ENCODE measurements around the gene TBC1D26.
"Not testable (repeated sequence)": the region's sequence is repeated elsewhere in the genome, so short reads cannot be mapped to it uniquely, and the experiment has no call there.

The TBC1D26 gene

DNA sequence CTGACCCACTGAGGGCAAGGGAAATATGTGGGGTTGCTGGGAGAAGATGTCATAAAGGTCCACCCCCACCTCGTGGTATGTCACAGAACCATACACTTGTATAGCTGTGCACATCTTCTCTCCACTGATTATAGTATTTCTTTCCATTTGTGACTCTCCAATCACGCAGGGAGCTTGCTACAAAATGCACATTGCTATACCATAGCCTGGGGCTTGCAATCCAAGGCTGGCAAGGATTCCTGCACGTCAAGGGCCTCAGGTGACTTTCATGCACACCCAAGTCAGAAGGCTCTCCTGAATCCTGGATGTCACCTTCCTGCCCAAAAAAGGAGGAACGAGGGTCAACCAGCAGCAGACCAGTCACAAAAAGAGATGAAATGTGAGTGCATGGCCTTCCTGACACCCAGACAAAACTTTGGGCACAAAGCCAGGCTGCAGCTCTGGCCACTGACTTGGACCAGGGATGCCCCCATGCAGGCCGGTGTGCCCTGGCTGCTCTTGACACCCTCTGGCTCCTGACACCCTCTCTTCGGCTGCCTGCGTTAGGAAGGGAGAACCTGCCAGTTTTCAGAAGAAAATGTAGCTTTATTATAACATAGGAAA lies 12.1 kb downstream of the TBC1D26 start:
- DNase-seq (ENCODE audit: low spot score) = peak; percentile 42

DNA sequence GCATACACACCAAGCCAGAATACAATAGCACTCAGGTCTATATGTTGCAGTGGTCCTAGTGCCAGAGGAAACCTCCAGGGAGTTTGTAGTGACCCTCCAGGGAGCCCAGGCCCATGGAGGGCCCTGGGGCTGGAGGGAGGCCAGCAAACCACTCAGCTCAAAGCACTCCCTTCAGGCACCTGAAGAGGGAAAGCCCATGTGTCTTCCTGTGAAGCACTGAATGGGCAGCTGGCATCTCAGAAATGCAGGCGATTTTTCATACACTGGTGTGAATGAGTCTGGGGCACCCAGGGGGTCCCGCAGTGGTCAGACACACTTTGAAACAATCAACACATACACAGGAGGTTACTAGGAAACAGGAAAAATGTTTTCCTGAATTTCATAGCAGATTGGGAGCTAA lies 12.8 kb downstream of the TBC1D26 start:
- no peak for DNase-seq (ENCODE audit: low spot score)

DNA sequence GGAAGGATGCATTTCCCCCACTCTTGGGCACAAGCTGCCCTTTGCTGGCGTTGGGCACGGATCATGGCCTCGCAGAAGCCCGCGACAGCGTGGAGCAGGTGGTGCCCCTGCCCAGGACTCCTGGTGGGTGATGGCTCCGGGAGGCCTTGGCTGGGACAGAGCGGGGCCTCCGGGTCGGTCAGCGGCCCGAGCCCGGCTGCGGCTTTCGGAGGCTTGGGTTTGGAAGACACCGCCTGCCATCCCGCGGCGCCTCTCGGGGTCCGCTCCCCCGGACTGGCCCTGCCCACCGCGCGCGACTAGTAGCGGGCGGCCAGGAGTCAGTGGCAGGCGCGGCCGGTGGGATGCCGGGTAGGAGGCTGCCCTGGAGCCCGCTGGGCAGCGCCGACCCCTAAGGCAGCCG lies 17.3 kb downstream of the TBC1D26 start:
- peak; percentile 38 for DNase-seq (ENCODE audit: low spot score)

DNA sequence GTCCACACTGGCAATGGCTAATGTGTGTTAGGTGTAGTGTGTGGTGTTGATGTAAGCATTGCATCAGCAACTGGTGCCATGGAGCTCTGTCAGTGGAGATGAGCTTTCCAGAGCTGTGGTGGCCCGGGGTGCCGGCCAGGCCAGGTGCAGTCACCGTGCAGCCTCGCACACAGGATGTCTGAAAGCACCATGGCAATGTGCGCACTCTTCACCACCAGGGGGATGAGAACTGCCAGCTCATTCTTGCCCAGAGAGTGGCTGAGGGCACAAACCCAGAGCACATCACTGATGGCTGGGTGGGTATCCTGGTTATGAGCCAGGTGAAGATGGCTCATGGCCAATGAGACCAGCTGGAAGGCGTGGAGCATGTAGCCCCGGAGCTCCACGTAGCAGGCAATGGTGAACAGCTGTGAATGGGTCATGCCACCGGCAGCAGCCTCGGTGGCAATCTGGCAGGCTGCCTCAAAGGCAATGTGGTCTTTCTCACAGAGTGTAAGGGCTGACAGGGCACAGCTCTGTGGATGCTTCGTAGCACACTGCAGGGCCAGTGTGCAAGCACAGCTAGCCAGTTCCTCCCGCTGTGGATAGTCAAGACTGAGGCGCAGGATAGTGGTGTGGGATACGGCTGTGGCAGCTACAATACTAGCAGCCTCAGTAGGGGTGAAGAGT lies 36.9 kb downstream of the TBC1D26 start:
- not testable (repeated sequence) for DNase-seq (ENCODE audit: low spot score)

DNA sequence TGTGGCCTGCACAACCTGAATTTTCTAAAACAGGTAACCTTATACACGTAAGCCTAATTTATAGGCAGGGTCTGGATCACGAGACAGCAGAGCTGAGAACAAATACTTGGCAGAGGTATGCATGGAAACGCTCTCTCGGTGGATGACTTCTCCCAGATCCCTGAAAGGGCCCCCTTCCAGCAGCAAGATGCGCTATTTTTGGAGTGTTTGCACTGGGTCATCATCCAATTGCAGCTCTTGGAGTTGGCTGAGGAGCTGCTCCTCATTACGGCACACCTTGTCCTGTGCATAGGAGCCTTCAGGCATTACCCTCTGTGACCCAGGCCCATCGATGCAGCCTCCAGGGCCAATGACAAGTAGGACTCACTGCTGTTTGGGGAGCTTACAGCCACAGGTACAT lies 38.6 kb downstream of the TBC1D26 start:
- not testable (repeated sequence) for DNase-seq (ENCODE audit: low spot score)

DNA sequence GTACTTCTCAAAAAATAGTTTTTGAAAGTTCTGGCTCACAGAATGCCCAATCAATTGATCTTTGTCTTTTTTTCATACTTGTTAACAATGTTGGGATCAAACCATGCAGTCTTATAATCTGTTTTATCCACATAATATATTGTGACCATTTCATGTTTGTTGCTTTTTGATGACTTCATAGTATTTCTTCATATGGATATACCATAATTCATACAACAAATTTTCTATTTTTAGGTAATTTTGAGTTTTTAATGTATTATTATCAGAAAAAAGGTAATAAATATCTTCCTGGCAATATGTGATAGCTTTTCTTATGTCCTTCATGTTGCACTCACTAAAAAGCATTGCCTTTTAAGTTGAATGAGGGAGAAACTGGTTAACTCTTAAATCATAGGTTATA lies 44.8 kb downstream of the TBC1D26 start:
- DNase-seq (ENCODE audit: low spot score) = no peak

DNA sequence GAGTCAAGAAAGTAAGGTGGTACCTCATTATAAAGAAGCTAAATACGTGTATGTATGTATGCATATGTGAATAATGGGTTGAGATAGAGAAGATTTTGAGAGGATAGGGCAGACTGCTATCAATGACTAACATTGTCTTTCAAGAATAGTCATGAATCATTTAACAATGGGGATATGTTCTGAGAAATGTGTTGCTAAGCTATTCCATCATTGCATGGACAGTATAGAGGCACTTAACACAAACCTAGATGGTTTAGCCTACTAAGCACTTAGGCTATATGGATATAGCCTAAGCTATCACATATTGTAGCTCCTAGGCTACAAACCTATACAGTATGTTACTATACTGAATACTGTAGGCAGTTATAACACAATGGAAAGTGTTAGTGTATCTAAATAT lies 45.2 kb downstream of the TBC1D26 start:
- no peak for DNase-seq (ENCODE audit: low spot score)

DNA sequence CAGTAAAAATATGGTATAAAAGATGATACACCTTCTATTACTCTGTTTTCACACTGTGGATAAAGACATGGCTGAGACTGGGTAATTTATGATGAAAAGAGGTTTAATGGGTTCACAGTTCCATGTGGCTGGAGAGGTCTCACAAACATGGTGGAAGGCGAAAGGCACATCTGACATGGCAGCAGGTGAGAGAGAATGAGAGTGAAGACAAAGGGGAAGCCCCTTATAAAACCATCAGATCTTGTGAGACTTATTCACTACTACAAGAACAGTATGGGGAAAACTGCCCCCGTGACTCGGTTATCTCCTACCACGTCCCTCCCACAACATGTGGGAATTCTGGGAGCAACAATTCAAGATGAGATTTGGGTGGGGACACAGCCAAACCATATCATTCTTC lies 45.6 kb downstream of the TBC1D26 start:
- no peak for DNase-seq (ENCODE audit: low spot score)

DNA sequence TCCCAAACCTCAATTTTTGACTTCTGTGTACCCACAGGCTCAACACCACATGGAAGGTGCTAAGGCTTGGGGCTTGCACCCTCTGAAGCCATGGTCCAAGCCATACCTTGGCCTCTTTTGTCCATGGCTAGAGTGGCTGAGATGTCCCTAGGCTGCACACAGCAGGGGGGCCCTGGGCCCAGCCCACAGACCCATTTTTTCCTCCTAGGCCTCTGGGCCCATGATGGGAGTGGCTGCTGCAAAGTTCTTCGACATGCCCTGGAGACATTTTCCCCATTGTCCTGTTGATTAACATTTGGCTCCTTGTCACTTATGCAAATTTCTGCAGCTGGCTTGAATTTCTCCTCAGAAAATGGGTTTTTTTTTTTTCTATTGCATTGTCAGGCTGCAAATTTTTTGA lies 47.0 kb downstream of the TBC1D26 start:
- no peak for DNase-seq (ENCODE audit: low spot score)

DNA sequence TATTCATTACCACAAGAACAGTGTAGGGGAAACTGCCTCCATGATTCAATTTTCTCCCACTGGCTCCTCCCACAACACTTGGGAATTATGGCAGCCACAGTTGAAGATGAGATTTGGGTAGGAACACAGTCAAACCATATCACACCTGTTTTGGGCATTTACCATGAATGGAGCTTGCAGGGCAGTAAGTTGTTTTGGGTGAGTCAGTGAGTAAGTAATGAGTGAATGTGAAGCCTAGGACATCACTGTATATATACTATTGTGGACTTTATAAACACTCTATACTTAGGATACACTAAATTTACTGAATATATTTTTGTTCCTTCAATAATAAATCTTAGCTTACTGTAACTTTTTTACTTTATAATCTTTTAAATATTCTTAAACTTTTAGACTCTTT lies 48.1 kb downstream of the TBC1D26 start:
- no peak for DNase-seq (ENCODE audit: low spot score)

DNA sequence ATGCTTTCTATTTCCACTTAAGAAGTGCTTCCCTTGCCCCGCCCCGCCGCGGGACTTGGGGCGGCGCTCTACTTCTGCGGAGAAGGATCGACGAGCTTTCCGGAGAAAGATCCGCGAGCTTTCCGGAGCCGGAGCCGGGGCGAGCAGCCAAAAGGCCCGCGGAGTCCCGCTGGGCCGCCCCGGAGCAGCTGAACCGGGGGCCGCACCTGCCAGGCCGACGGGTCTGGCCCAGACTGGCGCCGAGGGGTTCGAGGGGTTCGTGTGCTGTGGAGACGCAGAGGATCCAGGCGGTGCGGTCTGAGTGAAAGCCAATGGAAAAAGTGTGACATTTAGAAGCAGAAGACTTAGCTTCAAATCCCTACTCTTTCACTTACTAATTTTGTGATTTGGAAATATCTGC lies 50.8 kb downstream of the TBC1D26 start:
- DNase-seq (ENCODE audit: low spot score) = no peak

DNA sequence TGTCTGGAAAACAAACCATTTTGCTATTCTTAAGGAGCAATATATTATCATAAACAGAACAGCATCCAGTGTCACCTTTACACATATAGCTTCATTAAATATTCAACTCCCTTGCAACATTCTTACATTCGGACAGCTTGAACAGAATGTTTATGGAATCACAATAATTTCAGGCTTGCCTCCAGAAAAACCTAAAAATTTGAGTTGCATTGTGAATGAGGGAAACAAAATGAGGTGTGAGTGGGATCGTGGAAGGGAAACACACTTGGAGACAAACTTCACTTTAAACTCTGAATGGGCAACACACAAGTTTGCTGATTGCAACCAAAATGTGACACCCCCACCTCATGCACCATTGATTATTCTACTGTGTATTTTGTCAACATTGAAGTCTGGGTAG lies 51.4 kb downstream of the TBC1D26 start:
- no peak for DNase-seq (ENCODE audit: low spot score)

DNA sequence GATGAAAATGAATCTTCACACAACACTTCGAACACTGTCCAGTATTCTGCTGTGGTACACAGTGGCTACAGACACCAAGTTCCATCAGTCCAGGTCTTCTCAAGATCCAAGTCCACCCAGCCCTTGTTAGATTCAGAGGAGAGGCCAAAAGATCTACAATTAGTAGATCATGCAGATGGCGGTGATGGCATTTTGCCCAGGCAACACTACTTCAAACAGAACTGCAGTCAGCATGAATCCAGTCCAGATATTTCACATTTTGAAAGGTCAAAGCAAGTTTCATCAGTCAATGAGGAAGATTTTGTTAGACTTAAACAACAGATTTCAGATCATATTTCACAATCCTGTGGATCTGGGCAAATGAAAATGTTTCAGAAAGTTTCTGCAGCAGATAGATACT lies 52.3 kb downstream of the TBC1D26 start:
- not testable (repeated sequence) for DNase-seq (ENCODE audit: low spot score)

DNA sequence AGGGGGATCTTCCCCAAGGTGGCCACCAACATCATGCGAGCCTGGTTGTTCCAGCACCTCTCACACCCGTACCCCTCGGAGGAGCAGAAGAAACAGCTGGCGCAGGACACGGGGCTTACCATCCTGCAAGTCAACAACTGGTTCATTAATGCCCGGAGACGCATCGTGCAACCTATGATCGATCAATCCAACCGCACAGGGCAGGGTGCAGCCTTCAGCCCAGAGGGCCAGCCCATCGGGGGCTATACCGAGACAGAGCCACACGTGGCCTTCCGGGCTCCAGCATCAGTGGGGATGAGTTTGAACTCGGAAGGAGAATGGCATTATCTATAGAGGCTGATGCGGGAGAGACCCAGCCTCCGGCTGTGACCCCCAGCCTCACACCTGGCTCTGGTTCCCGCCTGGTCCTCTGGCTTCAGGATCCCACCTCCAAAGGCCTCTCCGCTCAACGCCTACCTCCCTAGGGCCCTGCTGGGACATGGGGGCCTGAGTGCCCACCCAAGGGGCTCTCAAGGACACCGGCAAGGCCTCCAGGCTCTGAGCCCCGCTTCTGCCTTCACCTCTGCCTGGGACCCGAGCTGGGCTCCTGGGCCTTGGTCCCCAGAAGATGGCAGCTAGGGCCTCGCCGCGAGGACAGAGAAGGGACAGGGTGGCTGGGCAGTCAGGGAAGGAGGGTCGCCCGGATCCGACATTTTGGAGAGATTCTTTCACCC lies 55.4 kb downstream of the TBC1D26 start:
- DNase-seq (ENCODE audit: low spot score) = not testable (repeated sequence)

DNA sequence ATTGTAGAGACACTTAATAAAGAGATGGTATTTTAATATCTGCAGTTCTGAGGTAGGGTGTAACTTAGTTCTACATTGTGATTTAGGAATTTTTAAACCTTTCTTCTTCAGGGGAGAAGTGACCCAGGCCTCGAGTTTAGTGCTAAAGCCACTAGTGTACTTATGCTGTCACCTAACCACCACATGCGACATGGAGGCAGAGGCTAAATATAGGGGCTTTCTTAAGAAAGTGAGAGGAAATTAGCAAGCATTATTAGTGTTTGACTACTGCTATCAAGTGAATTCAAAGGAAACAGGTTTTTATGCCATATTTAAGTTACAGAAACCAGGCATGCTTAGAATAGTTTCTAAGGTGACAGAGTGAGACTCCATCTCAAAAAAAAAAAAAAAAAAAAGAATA lies 56.3 kb downstream of the TBC1D26 start:
- DNase-seq (ENCODE audit: low spot score) = not testable (repeated sequence)
